ENCODE results near the gene NCAM1.
A peak's percentile ranks its signal among the peaks of the same experiment; 100 is the strongest.

The NCAM1 gene

DNA sequence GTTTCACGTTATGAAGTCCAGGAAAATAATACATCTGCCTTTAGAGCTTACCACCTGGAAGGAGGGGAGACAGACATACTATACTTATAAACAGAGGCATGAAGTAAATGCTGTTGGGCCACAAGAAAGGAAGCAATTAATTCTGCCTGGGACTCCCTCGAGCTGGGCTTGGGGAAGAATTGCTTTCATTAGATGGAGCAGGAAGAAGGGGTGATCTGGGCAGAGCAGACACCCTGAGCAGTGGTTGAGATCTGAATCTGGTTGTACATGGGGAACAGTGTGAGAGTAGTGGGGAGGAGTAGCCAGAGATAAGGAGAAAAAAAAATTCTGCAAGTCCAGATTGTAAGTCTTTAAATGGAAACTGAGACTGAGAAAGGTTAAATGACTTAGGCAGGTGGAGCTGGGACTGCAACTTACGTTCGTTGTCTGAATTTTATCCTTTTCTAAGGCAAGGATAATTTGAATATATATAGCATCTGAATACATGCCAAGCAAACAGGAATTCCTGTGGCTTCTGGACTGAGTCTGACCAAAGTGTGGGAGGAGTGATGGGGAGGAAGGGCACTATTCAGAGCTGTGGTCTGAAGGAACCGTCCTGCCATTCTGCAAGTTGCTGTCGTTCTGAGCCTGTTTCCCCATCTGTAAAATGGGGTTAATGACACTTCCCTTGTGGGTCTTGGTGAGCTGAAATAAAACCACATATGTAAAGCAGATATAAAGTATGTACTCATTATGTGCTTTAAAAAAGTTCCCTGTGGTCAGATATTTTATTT is 7.9 kb downstream of the NCAM1 start:
- DNase-seq, result no peak

DNA sequence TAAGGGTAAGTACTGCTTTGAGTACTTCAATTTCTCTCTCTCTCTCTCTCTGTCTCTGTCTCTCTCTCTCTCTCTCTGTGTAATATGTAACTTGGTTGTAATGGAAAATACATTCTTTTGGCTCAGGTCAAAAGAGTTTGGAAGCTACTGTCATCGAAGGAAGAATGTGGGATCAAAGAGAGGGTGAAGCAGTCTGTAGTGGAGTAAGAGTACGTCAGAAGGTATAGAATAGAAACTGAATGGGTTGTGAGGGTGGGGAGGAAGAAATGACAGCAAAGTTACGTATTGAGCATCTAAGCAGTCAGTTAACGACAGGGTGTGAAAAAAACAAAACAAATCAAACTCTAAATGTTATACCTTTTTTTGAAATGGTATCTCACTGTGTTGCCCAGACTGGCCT is 10.0 kb downstream of the NCAM1 start:
- DNase-seq, result no peak

DNA sequence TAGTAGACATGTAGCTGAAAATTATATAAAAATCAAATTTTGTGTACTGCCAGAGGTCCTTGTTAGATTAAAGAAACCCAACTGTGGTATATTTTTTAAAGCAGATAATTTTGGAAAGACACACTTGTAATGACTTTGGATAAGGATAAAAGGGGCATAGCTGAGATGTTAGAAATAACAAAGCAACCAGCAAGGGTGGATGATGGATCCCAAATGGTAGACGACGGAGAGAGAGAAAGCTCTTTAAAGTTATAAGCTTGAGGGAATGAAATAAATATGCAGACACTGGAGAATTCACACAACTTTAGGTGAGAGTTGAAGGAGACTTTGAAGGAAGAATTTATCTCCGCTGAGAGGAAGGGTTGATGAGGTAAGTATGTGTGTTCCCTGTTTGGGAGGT is 10.6 kb downstream of the NCAM1 start:
- no peak for DNase-seq

DNA sequence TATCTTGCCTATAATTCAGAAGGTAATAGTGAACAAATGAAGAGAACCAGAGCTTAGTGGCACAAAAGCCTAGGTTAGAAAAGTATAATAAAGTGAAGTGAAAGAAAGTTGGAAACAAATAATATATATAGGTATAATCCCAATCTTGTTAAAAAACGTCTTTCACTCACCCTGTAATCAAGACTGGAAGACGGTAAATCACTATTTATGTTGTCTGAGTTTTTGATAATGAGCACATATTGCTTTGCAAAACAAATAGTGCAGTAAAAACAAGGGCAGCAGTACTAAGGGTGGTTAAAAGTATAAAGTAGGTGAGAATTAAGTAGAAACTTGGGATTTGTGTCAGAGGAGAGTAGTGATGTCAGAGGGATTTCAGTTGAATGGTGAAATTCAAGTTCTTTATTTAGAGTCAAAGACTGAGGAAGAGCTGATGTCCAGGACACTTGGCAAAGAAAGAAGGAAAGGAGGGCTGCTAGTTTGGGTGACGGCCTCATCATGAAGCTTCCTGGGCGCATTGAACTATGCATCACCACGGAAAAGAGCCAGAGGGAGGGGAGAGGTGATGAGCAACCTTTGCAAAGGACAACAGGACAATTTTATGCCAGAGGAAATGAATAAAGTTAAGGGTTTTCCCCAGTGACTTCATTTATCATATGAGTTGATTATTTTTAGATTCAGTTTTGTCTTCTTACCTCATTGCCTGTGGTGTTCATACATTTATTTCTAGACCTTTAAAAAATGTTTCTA is 11.4 kb downstream of the NCAM1 start:
- DNase-seq, result peak; percentile 32 to 62

DNA sequence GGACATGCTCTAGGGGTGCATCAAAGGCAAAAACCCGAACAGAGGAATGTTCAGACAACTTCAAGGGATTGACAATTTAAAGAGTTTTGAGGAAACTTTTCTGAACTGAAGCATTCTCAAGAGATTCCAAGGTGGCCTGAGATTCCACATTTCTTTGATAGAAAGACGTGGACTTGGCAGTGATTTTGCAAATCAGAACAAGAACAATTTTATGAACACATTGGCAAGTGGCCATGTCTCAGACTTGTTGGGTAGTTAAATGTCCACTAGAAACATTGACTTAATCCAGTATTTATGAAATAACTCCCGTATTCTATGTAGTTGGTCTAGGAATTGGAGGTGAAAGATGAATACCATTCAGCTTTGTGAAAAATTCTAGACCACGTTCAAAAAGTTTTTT is 13.8 kb downstream of the NCAM1 start:
- no peak for DNase-seq

DNA sequence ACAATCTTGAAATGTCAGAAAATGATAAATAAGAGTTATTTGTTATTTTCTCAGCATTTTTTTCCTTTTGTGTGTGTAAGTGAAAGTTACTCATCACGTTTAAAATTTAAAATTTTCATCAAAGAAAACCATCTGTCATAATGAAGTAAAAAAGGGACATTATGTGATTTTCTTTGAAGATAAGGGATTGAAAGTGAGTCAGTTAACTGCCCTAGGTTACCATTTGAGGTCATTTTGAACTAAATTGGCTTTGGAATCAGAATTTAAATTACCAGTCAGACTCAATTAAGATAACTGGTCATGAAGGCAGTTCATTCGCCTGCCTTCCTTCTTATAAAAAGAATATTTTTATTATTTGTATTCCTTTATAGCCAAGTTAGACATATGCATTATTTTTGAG is 14.3 kb downstream of the NCAM1 start:
- no peak for DNase-seq

DNA sequence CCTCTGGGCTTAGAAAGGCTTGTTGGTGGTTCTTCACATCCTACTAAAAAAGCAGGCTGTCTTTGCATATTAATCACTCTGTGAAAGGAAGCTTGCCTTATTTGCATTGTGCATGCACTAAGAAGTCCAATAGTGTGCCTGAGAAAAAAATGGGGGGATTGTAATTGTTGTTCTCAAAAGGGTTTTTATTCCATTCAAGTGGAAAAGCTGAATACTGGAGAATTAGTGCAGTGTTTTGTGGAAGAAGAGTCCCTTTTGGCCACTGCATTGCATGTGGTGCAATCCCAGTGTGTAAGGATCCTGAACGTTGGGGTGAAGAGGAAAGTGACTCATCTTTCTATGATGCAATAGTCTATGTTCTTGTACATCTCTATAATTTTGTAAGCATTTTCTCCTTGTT is 16.5 kb downstream of the NCAM1 start:
- peak; percentile 81 to 84 for DNase-seq

DNA sequence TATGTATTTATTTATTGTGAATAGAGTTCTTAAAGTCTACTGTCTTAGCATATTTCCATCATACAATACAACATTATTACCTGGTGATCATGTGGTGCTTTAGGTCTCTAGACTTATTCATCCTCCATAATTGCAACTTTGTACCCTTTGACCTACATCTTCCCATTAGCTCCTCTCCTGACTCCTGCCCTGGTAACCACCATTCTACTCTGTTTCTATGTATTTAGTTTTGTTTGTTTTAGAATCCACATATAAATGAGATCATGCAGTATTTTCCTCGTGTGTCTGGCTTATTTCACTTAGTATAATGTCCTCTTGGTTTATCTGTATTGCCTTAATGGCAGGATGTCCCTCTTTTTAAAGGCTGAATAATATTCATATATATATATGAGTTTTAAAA is 22.7 kb downstream of the NCAM1 start:
- DNase-seq, result no peak

DNA sequence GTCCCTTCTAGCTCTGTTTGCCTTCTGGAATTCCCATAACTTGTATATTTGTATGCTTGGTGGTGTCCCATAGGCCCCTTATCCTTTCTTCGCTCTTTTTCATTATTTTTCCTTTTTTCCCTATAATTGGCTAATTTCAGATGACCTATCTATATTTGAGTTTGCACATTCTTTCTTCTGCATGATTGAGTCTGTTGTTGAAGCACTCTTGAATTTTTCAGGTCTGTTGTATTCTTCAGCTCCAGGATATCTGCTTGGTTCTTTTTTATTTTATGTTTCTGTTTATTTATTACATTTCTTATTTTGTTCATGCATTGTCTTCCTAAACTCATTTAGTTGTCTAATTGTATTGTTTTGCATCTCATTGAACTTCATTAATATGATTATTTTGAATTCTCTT is 28.0 kb downstream of the NCAM1 start:
- no peak for DNase-seq

DNA sequence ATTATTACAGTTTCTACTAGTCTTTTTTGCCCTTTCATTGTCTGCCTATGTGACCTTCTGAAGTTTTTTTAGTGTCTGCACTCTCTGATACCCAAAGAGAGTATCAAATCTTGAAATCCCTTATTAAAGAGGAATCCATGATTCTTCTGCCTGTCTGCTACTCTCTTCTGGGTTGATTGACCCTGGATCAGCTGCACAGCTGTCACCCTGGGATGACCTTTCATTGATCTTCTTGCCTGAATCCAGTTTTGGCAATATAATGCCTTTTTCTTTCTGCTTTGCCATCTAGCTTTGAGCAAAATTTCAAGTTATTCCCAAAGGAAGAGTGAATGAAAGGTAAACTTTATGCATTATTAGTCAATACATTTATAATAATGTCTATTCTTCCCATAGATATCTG is 32.6 kb downstream of the NCAM1 start:
- DNase-seq, result no peak

DNA sequence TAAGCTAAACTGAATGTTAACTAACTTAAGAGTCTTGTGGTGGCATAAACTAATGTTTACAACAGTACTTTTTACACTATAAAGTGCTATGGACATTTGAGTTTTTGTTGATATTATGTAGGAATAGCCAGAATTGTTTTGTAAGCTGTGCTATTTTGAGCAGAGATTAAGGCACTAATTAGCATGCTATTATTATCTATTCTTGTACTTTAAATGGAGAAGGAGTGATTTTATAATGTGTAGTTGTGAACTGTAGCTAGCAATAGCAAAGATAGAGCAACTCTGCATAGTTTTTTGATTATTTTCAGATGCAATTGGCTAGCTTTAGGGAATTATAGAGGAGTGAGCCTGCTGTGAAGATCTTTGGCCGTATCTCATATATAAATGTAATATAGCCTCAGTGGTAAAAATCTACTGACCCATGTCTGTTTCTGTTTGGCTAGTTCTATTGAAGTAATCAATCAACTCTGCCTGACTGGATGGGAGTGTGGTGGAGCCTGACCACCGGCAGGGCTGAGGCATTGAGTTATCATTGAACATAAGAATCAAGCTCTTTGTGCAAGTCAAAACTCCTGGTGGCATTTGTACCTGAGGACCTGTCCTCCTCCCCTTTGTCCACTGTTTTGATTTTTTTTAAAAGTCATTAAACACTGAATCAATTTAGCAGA is 34.3 kb downstream of the NCAM1 start:
- no peak for DNase-seq

DNA sequence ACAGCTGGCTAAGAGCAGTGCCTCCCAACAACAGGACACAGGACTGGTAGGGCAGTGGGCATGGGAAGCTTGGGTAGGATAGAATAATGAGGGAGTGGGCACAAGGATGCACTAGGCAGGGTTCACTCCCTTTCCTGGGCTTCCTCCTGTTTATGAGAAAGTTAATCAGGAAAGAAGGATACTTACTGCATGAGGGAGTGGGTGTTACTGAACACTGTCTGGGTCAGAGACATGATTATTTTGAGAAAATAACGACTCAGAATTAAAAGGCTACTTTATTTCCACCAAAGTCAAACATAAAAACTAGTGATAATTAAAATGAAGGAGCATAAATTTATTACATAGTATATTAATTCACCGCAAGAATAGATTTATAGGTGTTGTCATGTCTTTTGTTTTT is 35.8 kb downstream of the NCAM1 start:
- no peak for DNase-seq

DNA sequence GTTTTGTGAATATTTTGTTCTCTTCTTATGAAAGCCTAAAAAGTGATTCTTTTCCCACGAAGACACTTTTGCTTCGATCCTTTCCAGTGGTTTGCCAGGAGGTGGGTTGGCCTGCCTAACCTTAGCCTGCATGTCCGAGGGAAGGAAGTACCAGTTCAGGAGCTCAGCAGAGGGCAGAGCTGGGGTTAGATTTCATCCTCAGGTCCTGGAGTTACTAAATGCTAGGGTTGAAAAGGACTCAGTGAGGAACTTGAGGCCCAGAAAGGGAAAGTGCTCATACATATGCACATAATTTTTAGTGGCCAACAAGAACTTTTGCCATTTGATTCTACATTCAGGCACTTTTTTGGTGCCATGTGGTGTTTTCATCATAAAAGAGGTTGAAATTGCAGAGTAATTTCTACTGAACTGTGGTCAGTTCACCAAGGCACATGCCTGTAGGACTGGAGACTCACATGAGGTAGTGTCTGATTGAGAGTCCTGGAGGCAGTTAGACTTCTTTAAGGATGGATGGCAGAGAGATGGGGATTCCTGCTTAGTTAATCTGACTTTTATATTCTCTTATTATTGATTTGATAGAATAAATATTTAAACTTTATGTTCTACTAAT is 36.7 kb downstream of the NCAM1 start:
- no peak for DNase-seq

DNA sequence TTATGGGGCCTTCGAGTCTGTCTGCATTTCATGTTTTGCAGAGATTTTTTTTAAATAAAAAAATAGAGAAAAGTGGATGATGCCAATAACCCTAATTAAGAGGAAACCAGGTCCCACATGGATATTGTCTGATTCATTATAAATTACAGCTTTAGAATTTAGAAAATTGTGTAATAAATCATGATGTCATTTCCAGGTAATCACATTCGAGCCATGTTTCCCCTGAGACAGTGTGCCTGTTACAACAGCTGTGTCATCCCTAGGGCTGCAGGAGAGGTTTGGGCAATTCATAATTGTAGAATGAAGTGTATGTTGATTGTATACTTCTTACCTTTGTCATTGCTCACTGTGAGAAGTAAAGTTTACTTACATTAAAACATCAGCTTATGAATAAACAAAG is 38.3 kb downstream of the NCAM1 start:
- DNase-seq, result no peak

DNA sequence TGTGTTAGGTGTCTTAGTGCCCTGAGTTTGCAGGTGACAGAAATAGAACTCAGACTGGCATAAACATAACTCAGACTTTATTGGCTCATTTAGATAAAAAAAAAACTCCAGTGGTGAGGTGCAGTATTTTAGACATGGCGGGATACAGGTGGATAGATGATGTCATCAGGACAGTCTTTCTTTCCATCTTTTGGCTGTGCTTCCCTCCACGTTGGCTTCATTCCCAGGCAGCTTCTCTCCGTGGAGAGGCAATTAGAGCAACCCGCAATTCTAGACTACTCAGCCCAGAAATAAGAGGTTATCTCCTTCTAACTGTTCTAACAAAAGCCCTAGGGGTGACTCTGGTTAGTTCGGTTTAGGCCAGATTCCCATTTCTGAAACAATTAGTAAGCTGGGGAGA is 40.5 kb downstream of the NCAM1 start:
- no peak for DNase-seq

DNA sequence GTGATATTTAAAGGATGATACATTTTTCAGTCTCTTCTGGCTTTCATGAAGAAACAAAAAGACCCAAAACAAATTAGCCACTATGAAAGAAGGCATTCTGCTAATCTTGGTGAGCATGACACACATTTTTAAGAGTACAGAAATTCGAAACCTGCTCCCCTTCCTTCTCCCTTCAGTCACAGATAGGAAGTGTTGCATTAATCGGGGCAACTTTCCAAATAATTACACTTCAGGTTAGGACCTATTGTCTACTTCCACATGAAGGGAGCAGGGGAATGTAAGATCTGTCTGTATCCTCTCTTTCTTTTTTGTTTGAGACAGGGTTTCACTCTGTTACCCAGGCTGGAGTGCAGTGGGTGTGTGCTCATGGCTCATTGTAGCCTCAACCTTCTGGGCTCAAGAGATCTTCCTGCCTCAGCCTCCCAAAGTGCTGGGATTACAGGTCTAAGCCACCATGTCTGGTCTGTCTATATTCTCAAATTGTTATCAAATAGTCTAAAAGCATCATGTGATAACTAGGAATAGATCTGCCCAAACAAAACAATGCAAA is 45.8 kb downstream of the NCAM1 start:
- DNase-seq, result no peak

DNA sequence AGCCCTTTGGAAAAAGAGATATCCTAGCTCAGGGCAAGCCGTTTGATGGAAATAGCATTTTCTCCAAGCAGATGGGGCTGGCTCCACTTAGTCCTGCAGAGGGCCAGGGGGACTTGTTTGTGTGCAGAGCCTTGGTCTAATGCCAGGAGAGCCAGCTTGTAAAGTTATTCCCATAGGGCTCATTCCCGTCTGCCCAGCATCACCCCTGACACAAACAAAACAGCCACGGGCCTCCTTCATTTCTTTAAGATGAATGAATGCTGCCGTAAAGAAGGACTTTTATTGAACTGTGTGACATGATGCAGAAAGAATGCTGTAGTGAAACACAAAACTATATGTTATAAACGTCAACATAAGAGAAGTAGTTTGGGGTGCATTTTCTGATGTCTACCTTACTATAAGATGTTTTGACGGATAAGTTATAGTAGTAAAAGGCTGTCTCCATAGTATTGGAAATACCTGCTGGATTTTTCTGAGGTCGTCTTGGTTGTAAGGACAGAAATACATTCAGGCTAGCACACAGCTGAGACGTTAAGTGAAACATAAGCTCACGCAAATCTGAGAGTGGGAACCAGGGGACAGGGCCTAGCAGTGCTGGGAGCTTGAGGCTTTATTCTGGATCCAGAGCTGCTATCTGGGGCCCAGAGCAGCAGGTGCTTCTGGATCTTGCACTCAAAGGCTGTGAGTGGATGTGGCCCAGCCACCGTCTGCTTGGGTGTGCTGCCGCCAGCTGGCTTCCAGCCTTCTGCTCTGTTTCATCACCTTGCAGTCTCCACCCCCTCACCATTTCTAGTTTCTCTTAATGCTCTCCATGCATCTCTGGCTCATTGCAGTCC is 53.3 kb downstream of the NCAM1 start:
- DNase-seq, result no peak

DNA sequence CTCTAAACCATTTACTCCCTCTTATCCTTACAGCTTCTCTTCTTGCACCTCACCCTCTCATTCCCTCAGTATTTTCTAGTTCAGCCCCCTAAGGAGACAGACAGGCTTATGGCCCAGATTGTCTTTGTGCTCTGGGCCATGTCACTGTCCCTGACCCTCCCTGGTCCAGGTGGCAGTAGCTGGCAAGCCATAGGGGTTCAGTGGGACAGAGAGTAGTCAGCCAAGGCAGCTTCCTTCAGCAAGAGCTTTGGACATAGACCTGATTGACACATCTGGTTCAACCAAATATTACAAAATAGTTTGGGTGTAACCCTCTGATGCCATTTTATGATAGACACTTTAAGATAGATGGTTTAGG is 53.9 kb downstream of the NCAM1 start:
- no peak for DNase-seq

DNA sequence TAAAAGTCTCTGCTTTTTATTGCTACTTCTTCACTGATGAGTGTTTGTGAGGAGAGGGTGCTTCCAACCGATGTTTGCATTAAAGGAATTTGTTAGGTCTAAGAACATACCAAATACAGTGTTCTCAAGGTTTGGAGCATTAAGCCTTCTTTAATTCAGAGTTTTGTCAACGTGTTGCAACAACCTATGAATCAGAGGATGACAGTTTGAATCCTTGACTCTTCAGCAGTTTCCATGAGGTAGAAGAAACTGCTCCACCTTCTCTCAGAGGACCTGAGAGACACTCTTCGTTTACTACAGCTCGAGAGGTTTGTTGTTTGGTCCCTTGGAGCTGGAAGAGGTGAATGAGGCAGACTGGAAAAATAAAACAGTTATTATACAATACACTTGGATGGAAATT is 55.7 kb downstream of the NCAM1 start:
- no peak for DNase-seq

DNA sequence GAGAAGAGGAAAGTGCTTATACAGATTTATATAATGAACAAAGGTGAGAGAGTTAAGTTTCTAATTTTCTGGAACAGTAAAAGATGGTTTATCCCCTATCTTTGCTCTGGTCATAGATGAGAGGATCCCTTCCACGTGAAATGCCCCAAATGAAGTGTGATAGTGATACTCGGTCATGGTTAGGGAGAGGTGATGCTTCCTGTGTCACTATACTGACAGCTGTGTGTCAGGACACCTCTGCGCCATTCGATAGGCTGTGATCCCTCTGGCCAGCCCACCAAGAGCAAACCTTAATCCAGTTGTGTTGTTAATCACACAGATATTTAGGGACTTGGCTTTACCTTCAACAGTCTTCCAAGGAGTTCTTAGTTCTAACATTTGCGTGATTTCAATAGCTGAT is 57.7 kb downstream of the NCAM1 start:
- no peak for DNase-seq

DNA sequence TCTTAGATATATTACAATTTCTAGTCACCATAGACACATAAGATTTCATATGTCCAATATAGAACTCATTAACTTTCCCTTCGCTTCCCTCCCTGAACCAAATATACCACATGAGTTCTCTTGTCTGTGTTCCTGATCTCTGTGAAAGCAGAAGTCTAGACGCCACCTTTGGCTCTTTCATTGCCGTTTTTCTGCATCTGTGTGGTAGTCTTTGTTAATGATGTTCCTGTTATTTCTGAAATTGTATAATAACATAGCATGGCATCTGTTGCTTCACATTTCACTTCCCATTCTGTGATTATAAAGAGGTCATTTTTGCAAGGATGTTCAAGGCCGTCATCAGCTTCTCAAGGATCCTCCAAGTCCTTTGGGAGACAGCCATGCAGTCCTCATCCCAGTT is 58.5 kb downstream of the NCAM1 start:
- peak; percentile 54 to 62 for DNase-seq

DNA sequence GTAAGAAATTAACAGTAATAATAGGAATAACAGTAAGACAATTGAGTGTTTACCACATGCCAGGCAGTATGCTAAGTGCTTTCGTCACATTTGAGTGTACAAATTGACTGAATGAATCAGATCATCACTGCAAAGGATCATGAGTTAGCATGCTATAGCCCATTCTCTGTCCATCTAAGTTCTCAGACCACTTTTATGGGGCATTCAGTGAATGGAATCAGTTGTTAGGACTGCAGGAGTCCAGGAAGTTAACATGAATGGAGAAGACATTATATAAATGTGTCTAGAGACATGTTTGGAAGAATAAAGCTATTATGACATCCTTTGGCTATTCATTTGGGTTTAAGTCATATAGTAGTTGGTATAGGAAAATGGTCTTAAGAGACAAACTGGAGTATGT is 59.9 kb downstream of the NCAM1 start:
- DNase-seq, result no peak

DNA sequence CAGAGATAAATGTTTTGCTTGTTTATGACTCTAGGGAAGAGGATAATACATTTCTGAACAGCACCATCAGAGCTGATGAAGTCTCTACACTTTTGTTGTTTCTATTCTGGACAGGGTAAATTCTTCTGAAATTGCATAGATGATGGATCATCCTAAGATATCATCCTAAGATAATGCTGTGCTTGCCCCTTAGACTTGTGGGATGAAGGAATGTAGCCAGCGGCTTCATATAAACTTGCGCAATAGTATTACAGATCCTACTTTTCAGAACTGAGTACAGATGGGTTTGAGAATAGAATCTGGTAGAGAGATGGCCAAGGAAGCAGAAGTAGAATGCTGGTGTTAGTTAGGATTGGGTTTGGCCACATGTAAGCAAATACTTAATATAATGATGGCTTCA is 61.0 kb downstream of the NCAM1 start:
- DNase-seq, result no peak

Data from inflammatory macrophage treated with lipopolysaccharide for 1 hour (primary cell).